IPS-11a (cell line): ENCODE measurements around the gene RTN1.

Experiments
- H3K4me3 ChIP-seq: one replicate; pipeline ENCODE4 v1.5.1; 2013; ENCODE audit warnings: low read depth, low read length, control low read depth

The RTN1 gene

GRCh38 chr14:59803052-59803540, 67.5 kb downstream of the RTN1 start:
- no peak overlapping the region for H3K4me3 ChIP-seq

- H3K4me3 ChIP-seq = no peak overlapping the region
Observed at GRCh38 chr14:59788176-59788575, 82.4 kb downstream of the RTN1 start.

GRCh38 chr14:59787045-59787674, 83.4 kb downstream of the RTN1 start:
- H3K4me3 ChIP-seq = no peak overlapping the region

- no peak overlapping the region for H3K4me3 ChIP-seq
Observed at GRCh38 chr14:59785629-59786028, 84.9 kb downstream of the RTN1 start.

- no peak overlapping the region for H3K4me3 ChIP-seq
Observed at GRCh38 chr14:59782760-59783159, 87.8 kb downstream of the RTN1 start.

GRCh38 chr14:59777006-59777579, 93.5 kb downstream of the RTN1 start:
- no peak overlapping the region for H3K4me3 ChIP-seq

GRCh38 chr14:59776468-59776867, 94.1 kb downstream of the RTN1 start:
- no peak overlapping the region for H3K4me3 ChIP-seq

GRCh38 chr14:59772233-59772632, 98.3 kb downstream of the RTN1 start:
- no peak overlapping the region for H3K4me3 ChIP-seq

- no peak overlapping the region for H3K4me3 ChIP-seq
Observed at GRCh38 chr14:59771577-59771976, 99.0 kb downstream of the RTN1 start.

- H3K4me3 ChIP-seq = no peak overlapping the region
Observed at GRCh38 chr14:59769586-59769985, 101.0 kb downstream of the RTN1 start.

GRCh38 chr14:59768855-59769375, 101.7 kb downstream of the RTN1 start:
- H3K4me3 ChIP-seq = no peak overlapping the region

GRCh38 chr14:59761851-59762250, 108.7 kb downstream of the RTN1 start:
- H3K4me3 ChIP-seq = no peak overlapping the region

GRCh38 chr14:59755409-59756135, 115.0 kb downstream of the RTN1 start:
- H3K4me3 ChIP-seq = no peak overlapping the region

- no peak overlapping the region for H3K4me3 ChIP-seq
Observed at GRCh38 chr14:59754256-59754655, 116.3 kb downstream of the RTN1 start.

- no peak overlapping the region for H3K4me3 ChIP-seq
Observed at GRCh38 chr14:59753512-59753911, 117.1 kb downstream of the RTN1 start.

- no peak overlapping the region for H3K4me3 ChIP-seq
Observed at GRCh38 chr14:59751578-59751977, 119.0 kb downstream of the RTN1 start.

GRCh38 chr14:59739794-59740193, 130.8 kb downstream of the RTN1 start:
- no peak overlapping the region for H3K4me3 ChIP-seq

GRCh38 chr14:59728304-59728703, 142.3 kb downstream of the RTN1 start:
- no peak overlapping the region for H3K4me3 ChIP-seq

- H3K4me3 ChIP-seq = no peak overlapping the region
Observed at GRCh38 chr14:59727073-59727661, 143.4 kb downstream of the RTN1 start.

GRCh38 chr14:59711080-59711479, 159.5 kb downstream of the RTN1 start:
- H3K4me3 ChIP-seq = no peak overlapping the region

GRCh38 chr14:59707778-59708561, 162.6 kb downstream of the RTN1 start:
- H3K4me3 ChIP-seq = no peak overlapping the region
